ENCODE measurements around the gene SIAH3.

DNA sequence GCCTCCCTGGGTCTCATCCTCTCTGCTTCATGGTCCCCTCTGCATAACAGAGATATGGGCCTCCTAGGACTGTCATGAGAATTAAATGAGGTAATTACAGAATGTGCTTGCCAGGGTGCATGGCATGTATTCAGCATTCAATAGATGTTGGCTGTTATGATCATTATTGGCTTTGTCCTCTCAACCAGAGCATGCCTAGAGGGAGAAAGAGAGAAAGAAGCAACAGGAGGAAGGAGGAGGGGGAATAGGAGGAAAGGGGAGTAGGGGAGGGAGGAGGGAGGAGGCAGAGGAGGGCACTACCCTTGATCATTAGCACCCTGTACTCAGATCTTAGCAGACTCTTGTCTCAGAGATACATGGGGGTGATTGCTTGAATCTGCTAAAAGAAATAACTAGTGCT is 41.0 kb upstream of the SIAH3 start:
- TF ChIP-seq SIN3A (IDR thresholded peaks at IDR 0.05; ENCODE audit: borderline replicate concordance, insufficient read depth, low read length): no peak
- no peak for TF ChIP-seq TAF1 (IDR thresholded peaks at IDR 0.05; ENCODE audit: borderline replicate concordance, insufficient read depth, low read length)
- TF ChIP-seq POLR2AphosphoS5 (IDR thresholded peaks at IDR 0.05; ENCODE audit: low read depth, low read length): no peak
- TF ChIP-seq, protein P1, sequence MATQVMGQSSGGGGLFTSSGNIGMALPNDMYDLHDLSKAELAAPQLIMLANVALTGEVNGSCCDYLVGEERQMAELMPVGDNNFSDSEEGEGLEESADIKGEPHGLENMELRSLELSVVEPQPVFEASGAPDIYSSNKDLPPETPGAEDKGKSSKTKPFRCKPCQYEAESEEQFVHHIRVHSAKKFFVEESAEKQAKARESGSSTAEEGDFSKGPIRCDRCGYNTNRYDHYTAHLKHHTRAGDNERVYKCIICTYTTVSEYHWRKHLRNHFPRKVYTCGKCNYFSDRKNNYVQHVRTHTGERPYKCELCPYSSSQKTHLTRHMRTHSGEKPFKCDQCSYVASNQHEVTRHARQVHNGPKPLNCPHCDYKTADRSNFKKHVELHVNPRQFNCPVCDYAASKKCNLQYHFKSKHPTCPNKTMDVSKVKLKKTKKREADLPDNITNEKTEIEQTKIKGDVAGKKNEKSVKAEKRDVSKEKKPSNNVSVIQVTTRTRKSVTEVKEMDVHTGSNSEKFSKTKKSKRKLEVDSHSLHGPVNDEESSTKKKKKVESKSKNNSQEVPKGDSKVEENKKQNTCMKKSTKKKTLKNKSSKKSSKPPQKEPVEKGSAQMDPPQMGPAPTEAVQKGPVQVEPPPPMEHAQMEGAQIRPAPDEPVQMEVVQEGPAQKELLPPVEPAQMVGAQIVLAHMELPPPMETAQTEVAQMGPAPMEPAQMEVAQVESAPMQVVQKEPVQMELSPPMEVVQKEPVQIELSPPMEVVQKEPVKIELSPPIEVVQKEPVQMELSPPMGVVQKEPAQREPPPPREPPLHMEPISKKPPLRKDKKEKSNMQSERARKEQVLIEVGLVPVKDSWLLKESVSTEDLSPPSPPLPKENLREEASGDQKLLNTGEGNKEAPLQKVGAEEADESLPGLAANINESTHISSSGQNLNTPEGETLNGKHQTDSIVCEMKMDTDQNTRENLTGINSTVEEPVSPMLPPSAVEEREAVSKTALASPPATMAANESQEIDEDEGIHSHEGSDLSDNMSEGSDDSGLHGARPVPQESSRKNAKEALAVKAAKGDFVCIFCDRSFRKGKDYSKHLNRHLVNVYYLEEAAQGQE (IDR thresholded peaks at IDR 0.05; ENCODE audit: insufficient read depth in 1 of 2, low read depth in 2 of 2, low read length in 2 of 2): no peak
